ENCODE results near the gene GABARAPL2.

Gene GABARAPL2

DNA sequence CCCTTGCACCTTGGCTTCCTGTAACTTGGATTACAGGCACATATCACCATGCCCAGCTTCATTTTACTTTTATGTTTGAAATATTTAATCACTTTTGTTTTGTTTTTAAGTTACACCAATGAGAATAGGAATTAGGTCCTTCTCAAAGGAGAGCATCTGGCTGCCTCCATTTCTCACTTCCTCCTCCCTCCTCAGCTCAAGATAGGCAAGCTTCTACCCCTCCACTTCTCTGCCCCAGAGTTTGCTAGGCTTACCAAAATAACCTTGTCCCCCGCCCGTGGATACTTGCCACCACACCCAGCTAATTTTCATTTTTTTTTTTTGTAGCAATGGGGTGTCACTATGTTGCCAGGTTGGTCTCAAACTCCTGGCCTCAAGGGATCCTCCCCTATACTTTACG is 17.9 kb downstream of the GABARAPL2 start:
- H2BK12ac ChIP-seq (ENCODE audit: low read length in 2 of 2): no peak overlapping the region
- no peak overlapping the region for H2AFZ ChIP-seq (ENCODE audit: low read depth, low read length)
- H3K23ac ChIP-seq (ENCODE audit: low read length in 2 of 2): no peak overlapping the region
- H4K8ac ChIP-seq (ENCODE audit: low read length): no peak overlapping the region
- H3K27ac ChIP-seq (ENCODE audit: low read length, poor library complexity, severe bottlenecking): no peak overlapping the region
- H4K91ac ChIP-seq (ENCODE audit: low read length): no peak overlapping the region
- H3K4ac ChIP-seq (ENCODE audit: low read depth in 1 of 2, low read length in 2 of 2): no peak overlapping the region
- no peak for DNase-seq
- H2AK5ac ChIP-seq (ENCODE audit: low read length, severe bottlenecking): no peak overlapping the region
- H2BK120ac ChIP-seq (ENCODE audit: low read depth, low read length): no peak overlapping the region
- H3K36me3 ChIP-seq (ENCODE audit: control insufficient read depth in 1 of 2, insufficient read depth in 2 of 2, low read depth in 1 of 2, low read length in 2 of 2): peaks cover 12 to 26% of the 10 kb centered on the region in 2 experiments
- H3K18ac ChIP-seq (ENCODE audit: low read depth in 1 of 2, low read length in 2 of 2): no peak overlapping the region
- H3K9me3 ChIP-seq (ENCODE audit: control insufficient read depth, low read length): no peaks in the 10 kb centered on the region
- H3K14ac ChIP-seq (ENCODE audit: low read length in 2 of 2): no peak overlapping the region
- no peak overlapping the region for H2BK5ac ChIP-seq (ENCODE audit: low read depth, low read length, poor library complexity, severe bottlenecking)
- no peaks in the 10 kb centered on the region for H3K27me3 ChIP-seq (ENCODE audit: control insufficient read depth in 1 of 2, insufficient read depth in 1 of 2, low read length in 2 of 2)
- no peak overlapping the region for H3K9ac ChIP-seq (ENCODE audit: low read length)
- H2BK15ac ChIP-seq (ENCODE audit: low read depth, poor library complexity, severe bottlenecking): no peak overlapping the region
- no peaks in the 10 kb centered on the region for H3K4me1 ChIP-seq (ENCODE audit: control insufficient read depth, insufficient read depth, low read depth, low read length)
- peaks cover 2% of the 10 kb centered on the region for H3K79me1 ChIP-seq (replicated peaks; ENCODE audit: low read length, poor library complexity, severe bottlenecking)
- no peak overlapping the region for H3K4me2 ChIP-seq (ENCODE audit: low read length, poor library complexity, severe bottlenecking)
- H3K4me3 ChIP-seq (ENCODE audit: insufficient read depth in 1 of 2, low read depth in 1 of 2, low read length in 2 of 2): no peak overlapping the region
- WGBS: 88% methylated on average over 3 of the region's 3 CpGs

DNA sequence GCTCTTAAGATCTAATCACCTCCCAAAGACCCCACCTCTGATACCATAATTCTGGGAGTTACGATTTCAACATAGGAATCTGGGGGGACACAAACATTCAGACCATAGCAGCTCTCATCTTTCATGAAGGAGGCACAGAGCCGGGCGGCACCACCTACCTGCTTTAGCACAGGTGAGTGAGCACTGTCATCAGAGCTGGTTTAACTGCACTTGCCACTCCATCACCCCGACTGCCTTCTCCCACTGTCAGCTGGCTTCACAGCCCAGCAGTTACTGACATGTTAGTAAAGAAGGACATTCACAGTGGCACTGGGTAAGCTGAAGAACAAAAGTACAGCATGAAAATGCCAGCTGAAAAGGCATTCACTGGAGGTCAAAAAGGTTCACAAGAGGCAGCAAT is 22.5 kb downstream of the GABARAPL2 start:
- H2BK5ac ChIP-seq (ENCODE audit: low read depth, low read length, poor library complexity, severe bottlenecking): no peak overlapping the region
- H3K14ac ChIP-seq (ENCODE audit: low read length in 2 of 2): no peak overlapping the region
- 100% methylated on average over 3 of the region's 4 CpGs for WGBS
- H3K79me1 ChIP-seq (replicated peaks; ENCODE audit: low read length, poor library complexity, severe bottlenecking): no peaks in the 10 kb centered on the region
- H2BK15ac ChIP-seq (ENCODE audit: low read depth, poor library complexity, severe bottlenecking): no peak overlapping the region
- no peak overlapping the region for H4K8ac ChIP-seq (ENCODE audit: low read length)
- H3K18ac ChIP-seq (ENCODE audit: low read depth in 1 of 2, low read length in 2 of 2): no peak overlapping the region
- H3K27me3 ChIP-seq (ENCODE audit: control insufficient read depth in 1 of 2, insufficient read depth in 1 of 2, low read length in 2 of 2): no peaks in the 10 kb centered on the region
- no peak overlapping the region for H3K4ac ChIP-seq (ENCODE audit: low read depth in 1 of 2, low read length in 2 of 2)
- no peak for DNase-seq
- H3K23ac ChIP-seq (ENCODE audit: low read length in 2 of 2): no peak overlapping the region
- H3K27ac ChIP-seq (ENCODE audit: low read length, poor library complexity, severe bottlenecking): no peak overlapping the region
- H3K4me3 ChIP-seq (ENCODE audit: insufficient read depth in 1 of 2, low read depth in 1 of 2, low read length in 2 of 2): no peak overlapping the region
- H3K4me1 ChIP-seq (ENCODE audit: control insufficient read depth, insufficient read depth, low read depth, low read length): peaks cover under 1% of the 10 kb centered on the region
- no peak overlapping the region for H3K9ac ChIP-seq (ENCODE audit: low read length)
- no peak overlapping the region for H2BK120ac ChIP-seq (ENCODE audit: low read depth, low read length)
- H2AK5ac ChIP-seq (ENCODE audit: low read length, severe bottlenecking): no peak overlapping the region
- peaks cover 9 to 13% of the 10 kb centered on the region in 2 experiments for H3K36me3 ChIP-seq (ENCODE audit: control insufficient read depth in 1 of 2, insufficient read depth in 2 of 2, low read depth in 1 of 2, low read length in 2 of 2)
- H2AFZ ChIP-seq (ENCODE audit: low read depth, low read length): no peak overlapping the region
- H2BK12ac ChIP-seq (ENCODE audit: low read length in 2 of 2): no peak overlapping the region
- H3K9me3 ChIP-seq (ENCODE audit: control insufficient read depth, low read length): no peaks in the 10 kb centered on the region
- no peak overlapping the region for H4K91ac ChIP-seq (ENCODE audit: low read length)
- no peak overlapping the region for H3K4me2 ChIP-seq (ENCODE audit: low read length, poor library complexity, severe bottlenecking)

DNA sequence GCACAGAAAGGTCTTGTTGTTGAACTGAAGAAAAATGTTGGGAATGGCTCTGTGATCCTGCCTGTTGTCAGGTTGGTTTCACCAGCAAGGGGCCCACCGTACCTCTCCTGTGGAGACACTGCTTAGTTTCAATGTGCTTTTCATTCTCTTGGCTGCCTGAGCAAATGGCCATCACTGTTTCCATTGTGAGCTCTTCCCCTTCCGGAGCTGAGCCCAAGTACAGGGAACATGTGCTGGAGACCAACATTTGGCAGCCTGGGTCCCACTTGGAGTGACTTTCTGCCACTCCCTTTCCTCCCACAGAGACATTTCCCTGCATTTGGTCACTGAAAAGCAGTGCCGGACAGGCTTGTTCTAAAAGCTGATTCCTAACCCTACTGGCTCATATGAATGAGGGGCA is 23.1 kb downstream of the GABARAPL2 start:
- H2AK5ac ChIP-seq (ENCODE audit: low read length, severe bottlenecking): no peak overlapping the region

DNA sequence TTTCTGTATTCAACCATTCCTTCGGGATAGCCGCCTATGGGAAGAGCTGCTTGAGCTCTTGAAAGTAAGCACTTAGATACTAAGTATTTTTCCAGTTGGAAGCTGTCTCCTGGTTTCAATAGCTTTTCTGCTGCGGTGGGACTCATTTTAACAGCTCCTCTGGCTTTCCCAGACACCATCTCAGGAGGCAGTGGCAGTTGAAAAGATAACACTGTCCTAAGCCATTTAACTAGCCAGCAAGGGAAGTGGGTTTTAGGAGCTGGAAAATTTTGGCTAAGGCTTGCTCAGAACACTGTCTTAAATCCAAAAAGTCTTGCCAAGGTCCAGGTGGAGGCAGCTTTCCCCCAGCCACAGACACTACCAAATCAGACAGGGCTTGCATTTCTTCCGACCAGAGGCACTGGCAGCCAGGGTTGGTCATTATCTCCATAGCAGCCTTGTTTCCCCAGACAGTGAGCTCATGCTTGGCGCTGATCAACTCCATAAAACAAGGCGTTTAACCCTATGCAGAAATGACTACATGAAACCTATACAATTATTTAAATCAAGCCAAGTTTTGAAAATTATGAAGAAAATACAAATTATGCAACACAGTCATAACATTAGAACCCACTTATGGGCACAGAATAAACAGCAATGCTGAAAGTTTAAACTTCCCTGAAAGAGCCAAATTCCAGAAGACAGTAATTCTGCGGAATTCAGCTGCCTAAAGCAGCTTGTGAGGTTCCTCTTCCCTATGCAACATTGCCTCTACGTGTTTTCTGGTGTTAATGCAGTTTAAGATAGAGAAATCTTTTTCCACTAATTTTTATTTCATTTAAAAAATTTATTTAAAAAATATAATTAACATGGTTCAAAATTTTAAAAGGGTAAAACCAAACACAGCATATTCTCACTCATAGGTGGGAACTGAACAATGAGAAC is 25.0 kb downstream of the GABARAPL2 start:
- Histone ChIP-seq H3K79me1 (replicated peaks; ENCODE audit: low read length, poor library complexity, severe bottlenecking) (peaks cover 3% of the 10 kb centered on the region), H3K4ac (ENCODE audit: low read depth in 1 of 2, low read length in 2 of 2) (no peak overlapping the region), H4K91ac (ENCODE audit: low read length) (no peak overlapping the region), H3K23ac (ENCODE audit: low read length in 2 of 2) (no peak overlapping the region), H2BK5ac (ENCODE audit: low read depth, low read length, poor library complexity, severe bottlenecking) (no peak overlapping the region), H3K4me2 (ENCODE audit: low read length, poor library complexity, severe bottlenecking) (no peak overlapping the region), H3K27ac (ENCODE audit: low read length, poor library complexity, severe bottlenecking) (no peak overlapping the region), H3K4me1 (ENCODE audit: control insufficient read depth, insufficient read depth, low read depth, low read length) (peaks cover 3% of the 10 kb centered on the region), H4K8ac (ENCODE audit: low read length) (no peak overlapping the region), H2AK5ac (ENCODE audit: low read length, severe bottlenecking) (no peak overlapping the region), H3K9me3 (ENCODE audit: control insufficient read depth, low read length) (no peaks in the 10 kb centered on the region), H3K14ac (ENCODE audit: low read length in 2 of 2) (no peak overlapping the region), H3K27me3 (ENCODE audit: control insufficient read depth in 1 of 2, insufficient read depth in 1 of 2, low read length in 2 of 2) (no peaks in the 10 kb centered on the region), H2BK12ac (ENCODE audit: low read length in 2 of 2) (no peak overlapping the region), H3K36me3 (ENCODE audit: control insufficient read depth in 1 of 2, insufficient read depth in 2 of 2, low read depth in 1 of 2, low read length in 2 of 2) (peaks cover 0 to 20% of the 10 kb centered on the region in 2 experiments), H2AFZ (ENCODE audit: low read depth, low read length) (no peak overlapping the region), H3K18ac (ENCODE audit: low read depth in 1 of 2, low read length in 2 of 2) (no peak overlapping the region), H3K9ac (ENCODE audit: low read length) (peak overlapping the region; percentile 68), H3K4me3 (ENCODE audit: insufficient read depth in 1 of 2, low read depth in 1 of 2, low read length in 2 of 2) (peak overlapping the region in 1 of 2 experiments; percentile 12), H2BK15ac (ENCODE audit: low read depth, poor library complexity, severe bottlenecking) (no peak overlapping the region), H2BK120ac (ENCODE audit: low read depth, low read length) (no peak overlapping the region)
- peak; percentile 47 for DNase-seq
- 73% methylated on average over 3 of the region's 8 CpGs for WGBS

More for the DNA sequence above, 23.1 kb downstream of the GABARAPL2 start:
- Histone ChIP-seq H3K9me3 (ENCODE audit: control insufficient read depth, low read length) (no peaks in the 10 kb centered on the region), H2BK5ac (ENCODE audit: low read depth, low read length, poor library complexity, severe bottlenecking) (no peak overlapping the region), H3K9ac (ENCODE audit: low read length) (no peak overlapping the region), H2BK12ac (ENCODE audit: low read length in 2 of 2) (no peak overlapping the region), H2AFZ (ENCODE audit: low read depth, low read length) (no peak overlapping the region), H4K8ac (ENCODE audit: low read length) (no peak overlapping the region), H3K79me1 (replicated peaks; ENCODE audit: low read length, poor library complexity, severe bottlenecking) (peaks cover 3% of the 10 kb centered on the region), H2BK120ac (ENCODE audit: low read depth, low read length) (no peak overlapping the region), H3K4me2 (ENCODE audit: low read length, poor library complexity, severe bottlenecking) (no peak overlapping the region), H3K23ac (ENCODE audit: low read length in 2 of 2) (no peak overlapping the region), H3K27me3 (ENCODE audit: control insufficient read depth in 1 of 2, insufficient read depth in 1 of 2, low read length in 2 of 2) (no peaks in the 10 kb centered on the region), H3K18ac (ENCODE audit: low read depth in 1 of 2, low read length in 2 of 2) (no peak overlapping the region), H2BK15ac (ENCODE audit: low read depth, poor library complexity, severe bottlenecking) (no peak overlapping the region), H3K14ac (ENCODE audit: low read length in 2 of 2) (no peak overlapping the region), H4K91ac (ENCODE audit: low read length) (peak overlapping the region; percentile 20), H3K27ac (ENCODE audit: low read length, poor library complexity, severe bottlenecking) (no peak overlapping the region), H3K4me1 (ENCODE audit: control insufficient read depth, insufficient read depth, low read depth, low read length) (peaks cover 3% of the 10 kb centered on the region), H3K4me3 (ENCODE audit: insufficient read depth in 1 of 2, low read depth in 1 of 2, low read length in 2 of 2) (no peak overlapping the region), H3K4ac (ENCODE audit: low read depth in 1 of 2, low read length in 2 of 2) (no peak overlapping the region), H3K36me3 (ENCODE audit: control insufficient read depth in 1 of 2, insufficient read depth in 2 of 2, low read depth in 1 of 2, low read length in 2 of 2) (peaks cover 9 to 19% of the 10 kb centered on the region in 2 experiments)
- over 99% methylated on average over 3 of the region's 3 CpGs for WGBS
- DNase-seq: no peak
